ENCODE results near the gene VSIG1. TPM values are rescaled to one million over a fixed set of nuclear protein-coding genes. Genes with fewer than 3 reads are reported as not detected.

The VSIG1 gene
- total RNA-seq, 1 experiment from 2014 or later, result 0.07 TPM

- CTCF ChIA-PET, result no interaction called here
- ATAC-seq, result no peak
- H3K27me3 ChIP-seq (ENCODE audit: insufficient read depth, low read length), result no peaks in the 10 kb centered on the region
Measured at GRCh38 chrX:108049649-108050048, 4.8 kb downstream of the VSIG1 start.

GRCh38 chrX:108053218-108053617, 8.4 kb downstream of the VSIG1 start:
- Histone ChIP-seq H3K27ac (ENCODE audit: low read depth, low read length) (no peak overlapping the region), H3K4me2 (ENCODE audit: low read length) (no peak overlapping the region), H3K36me3 (ENCODE audit: control insufficient read depth in 1 of 2, insufficient read depth in 2 of 2, low read length in 2 of 2) (no peaks in the 10 kb centered on the region), H3K4me3 (replicated peaks in 1 of 2; ENCODE audit: low read depth in 1 of 2, low read length in 2 of 2) (no peak overlapping the region), H3K4me1 (ENCODE audit: control insufficient read depth in 1 of 2, insufficient read depth in 2 of 2, low read length in 2 of 2) (no peaks in the 10 kb centered on the region), H4K20me1 (ENCODE audit: insufficient read depth) (no peaks in the 10 kb centered on the region), H2AFZ (ENCODE audit: low read depth, low read length, poor library complexity, severe bottlenecking) (no peak overlapping the region), H3K27me3 (ENCODE audit: insufficient read depth, low read length) (no peaks in the 10 kb centered on the region), H3K79me2 (ENCODE audit: insufficient read depth, low read length) (no peaks in the 10 kb centered on the region), H3K9me3 (ENCODE audit: control insufficient read depth in 1 of 2, insufficient read depth in 1 of 2, low read depth in 1 of 2, low read length in 2 of 2) (no peaks in the 10 kb centered on the region), H3K9me2 (ENCODE audit: insufficient read depth) (no peaks in the 10 kb centered on the region), H3K9ac (ENCODE audit: low read length) (no peak overlapping the region)
- TF ChIP-seq MAX (IDR thresholded peaks at IDR 0.05), result no peak
- no peak for TF ChIP-seq POLR2A (IDR thresholded peaks at IDR 0.05; ENCODE audit: borderline replicate concordance, extremely low read depth, insufficient read depth, insufficient read length)
- no peak for TF ChIP-seq FOSL1 (IDR thresholded peaks at IDR 0.05; ENCODE audit: low read depth)
- no peak for TF ChIP-seq CEBPB (IDR thresholded peaks at IDR 0.05; ENCODE audit: low read depth)
- no peak for TF ChIP-seq RAD21 (IDR thresholded peaks at IDR 0.05; ENCODE audit: low read depth)
- CTCF ChIA-PET, result no interaction called here
- BruUV-seq (replicated peaks), result no TSS peak
- ATAC-seq (no peak), DNase-seq (ENCODE audit: low read depth, low spot score) (no peak)
- intact Hi-C loops (cut with micrococcal nuclease), result no loop called here
- POLR2A ChIA-PET, result no interaction called here
- RAD21 ChIA-PET (ENCODE audit: low non-redundant PET in 1 of 2, low total read pairs in 2 of 2, uncharacterized antibody in 2 of 2, unreplicated experiment in 2 of 2), result no interaction called here

More at GRCh38 chrX:108049649-108050048, 4.8 kb downstream of the VSIG1 start:
- no peaks in the 10 kb centered on the region for H3K36me3 ChIP-seq (ENCODE audit: control insufficient read depth in 1 of 2, insufficient read depth in 2 of 2, low read length in 2 of 2)
- BruUV-seq (replicated peaks), result no TSS peak
- no peak for DNase-seq (ENCODE audit: low read depth, low spot score)
- TF ChIP-seq ELF1 (IDR thresholded peaks at IDR 0.05; ENCODE audit: borderline replicate concordance, low read depth) (no peak), MAX (IDR thresholded peaks at IDR 0.05) (no peak)
- RAD21 ChIA-PET (ENCODE audit: low non-redundant PET in 1 of 2, low total read pairs in 2 of 2, uncharacterized antibody in 2 of 2, unreplicated experiment in 2 of 2), result no interaction called here
- no peaks in the 10 kb centered on the region for H3K9me2 ChIP-seq (ENCODE audit: insufficient read depth)
- H2AFZ ChIP-seq (ENCODE audit: low read depth, low read length, poor library complexity, severe bottlenecking), result no peak overlapping the region
- no peaks in the 10 kb centered on the region for H4K20me1 ChIP-seq (ENCODE audit: insufficient read depth)
- H3K4me3 ChIP-seq (replicated peaks in 1 of 2; ENCODE audit: low read depth in 1 of 2, low read length in 2 of 2), result no peak overlapping the region
- no peak overlapping the region for H3K9ac ChIP-seq (ENCODE audit: low read length)
- H3K4me1 ChIP-seq (ENCODE audit: control insufficient read depth in 1 of 2, insufficient read depth in 2 of 2, low read length in 2 of 2), result no peaks in the 10 kb centered on the region
- no peak overlapping the region for H3K4me2 ChIP-seq (ENCODE audit: low read length)
- intact Hi-C loops (cut with micrococcal nuclease), result no loop called here
- no peaks in the 10 kb centered on the region for H3K79me2 ChIP-seq (ENCODE audit: insufficient read depth, low read length)
- no peaks in the 10 kb centered on the region for H3K9me3 ChIP-seq (ENCODE audit: control insufficient read depth in 1 of 2, insufficient read depth in 1 of 2, low read depth in 1 of 2, low read length in 2 of 2)
- POLR2A ChIA-PET, result no interaction called here
- no peak overlapping the region for H3K27ac ChIP-seq (ENCODE audit: low read depth, low read length)

Measured in HCT116 (cell line).